GM12872 (cell line): Measurements from ENCODE around the gene NELFA.

Source experiments
- TF ChIP-seq, protein P1 (sequence below): IDR thresholded peaks from 3 replicates; pipeline ENCODE4 v1.5.1; 2011; ENCODE audit warnings: low read depth, mild to moderate bottlenecking, low read length, moderate library complexity; ENCODE audit not compliant: insufficient read depth

NELFA gene

DNA sequence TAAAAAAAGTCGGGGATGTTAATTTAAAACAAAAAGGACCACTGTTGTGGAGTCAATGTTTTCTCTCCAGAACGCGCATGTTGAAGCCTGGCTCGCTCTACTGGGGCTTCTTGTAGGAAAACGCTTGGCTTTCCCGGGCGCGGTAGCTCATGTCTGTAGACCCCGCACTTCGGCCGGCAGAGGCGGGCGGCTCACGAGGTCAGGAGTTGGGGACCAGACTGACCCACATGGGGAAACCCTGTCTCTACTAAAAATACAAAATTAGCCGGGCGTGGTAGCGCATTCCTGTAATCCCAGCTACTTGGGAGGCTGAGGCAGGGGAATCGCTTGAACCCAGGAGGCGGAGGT lies 15.6 kb downstream of the NELFA start:
- TF ChIP-seq, protein P1, sequence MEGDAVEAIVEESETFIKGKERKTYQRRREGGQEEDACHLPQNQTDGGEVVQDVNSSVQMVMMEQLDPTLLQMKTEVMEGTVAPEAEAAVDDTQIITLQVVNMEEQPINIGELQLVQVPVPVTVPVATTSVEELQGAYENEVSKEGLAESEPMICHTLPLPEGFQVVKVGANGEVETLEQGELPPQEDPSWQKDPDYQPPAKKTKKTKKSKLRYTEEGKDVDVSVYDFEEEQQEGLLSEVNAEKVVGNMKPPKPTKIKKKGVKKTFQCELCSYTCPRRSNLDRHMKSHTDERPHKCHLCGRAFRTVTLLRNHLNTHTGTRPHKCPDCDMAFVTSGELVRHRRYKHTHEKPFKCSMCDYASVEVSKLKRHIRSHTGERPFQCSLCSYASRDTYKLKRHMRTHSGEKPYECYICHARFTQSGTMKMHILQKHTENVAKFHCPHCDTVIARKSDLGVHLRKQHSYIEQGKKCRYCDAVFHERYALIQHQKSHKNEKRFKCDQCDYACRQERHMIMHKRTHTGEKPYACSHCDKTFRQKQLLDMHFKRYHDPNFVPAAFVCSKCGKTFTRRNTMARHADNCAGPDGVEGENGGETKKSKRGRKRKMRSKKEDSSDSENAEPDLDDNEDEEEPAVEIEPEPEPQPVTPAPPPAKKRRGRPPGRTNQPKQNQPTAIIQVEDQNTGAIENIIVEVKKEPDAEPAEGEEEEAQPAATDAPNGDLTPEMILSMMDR: no peak

- TF ChIP-seq, protein P1: no peak
Observed at GRCh38 chr4:1992468-1993168, 16.2 kb downstream of the NELFA start.

DNA sequence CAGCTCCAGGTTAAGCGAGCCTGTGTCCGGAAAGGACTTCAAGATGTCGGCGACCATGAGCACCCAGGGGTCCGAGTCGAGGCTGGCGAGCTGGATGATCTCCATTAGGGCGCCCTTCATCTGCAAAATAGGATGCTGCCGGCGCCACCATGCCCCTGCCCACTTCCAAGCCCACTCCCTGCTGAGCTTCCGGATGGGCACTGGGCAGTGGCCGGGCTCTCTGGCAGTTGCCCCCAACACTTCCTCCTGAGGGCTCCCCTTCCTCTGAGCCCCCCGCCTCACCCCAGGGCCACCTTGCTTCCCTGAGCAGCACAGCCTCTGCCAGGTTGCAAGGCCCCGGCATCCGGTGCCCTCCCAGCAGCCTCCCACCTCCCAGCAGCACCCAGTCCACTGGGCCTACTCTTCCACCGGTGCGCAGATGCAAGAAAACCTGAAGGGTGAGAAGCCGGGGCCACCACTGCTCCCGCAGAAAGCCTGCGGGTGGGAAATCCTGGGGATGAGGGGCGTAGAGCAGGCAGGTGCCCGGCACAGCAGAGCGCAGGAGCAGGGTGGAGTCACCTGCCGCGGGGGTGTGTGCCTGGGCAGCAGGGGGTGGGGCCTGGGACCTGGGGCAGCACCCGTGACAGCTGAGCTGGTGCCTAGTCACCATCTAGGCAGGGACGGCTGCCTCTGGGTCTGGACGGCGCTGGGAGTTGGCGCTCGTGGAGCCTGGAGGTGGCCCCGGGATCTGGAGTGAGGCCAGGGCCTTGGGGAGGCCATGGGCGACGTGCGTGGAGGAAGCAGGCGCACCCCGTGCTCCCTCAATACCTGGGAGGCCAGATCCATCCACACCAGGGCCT lies 17.0 kb downstream of the NELFA start:
- TF ChIP-seq, protein P1: no peak

DNA sequence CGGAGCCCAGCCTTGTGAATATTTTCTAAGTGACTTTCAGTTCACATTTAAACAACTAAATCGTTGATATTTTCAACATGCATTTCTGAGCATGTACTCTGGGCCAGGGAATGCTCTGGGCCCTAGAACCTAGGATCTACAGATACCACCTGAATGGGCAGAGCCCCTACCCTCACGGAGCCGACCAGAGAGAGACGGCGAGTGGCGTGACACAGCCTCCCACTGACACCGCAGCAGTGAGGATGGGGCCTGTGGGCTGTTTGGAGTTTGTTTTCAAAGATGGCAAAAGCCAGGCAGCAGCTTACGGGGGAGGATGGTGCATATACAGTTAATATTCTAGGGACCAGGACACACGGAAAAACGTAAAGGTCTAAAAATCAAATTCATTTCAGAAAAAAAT lies 17.7 kb downstream of the NELFA start:
- TF ChIP-seq, protein P1: no peak

- TF ChIP-seq, protein P1: no peak
Observed at GRCh38 chr4:1990676-1991075, 18.1 kb downstream of the NELFA start.

DNA sequence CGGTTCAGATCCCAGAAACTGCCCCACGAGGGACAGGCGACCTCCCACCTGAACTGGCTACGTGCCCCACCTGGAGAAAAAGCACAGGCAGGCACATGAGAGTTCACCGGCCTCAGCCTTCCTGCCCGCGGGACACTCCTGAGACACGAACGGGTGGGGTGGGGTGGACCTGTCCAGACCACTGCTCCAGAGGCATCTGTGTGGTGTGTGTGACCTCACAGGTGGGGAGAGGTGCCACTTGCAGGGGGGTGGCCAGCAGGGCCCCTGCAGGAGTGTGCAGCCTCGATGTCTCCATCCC lies 18.5 kb downstream of the NELFA start:
- TF ChIP-seq, protein P1: no peak

DNA sequence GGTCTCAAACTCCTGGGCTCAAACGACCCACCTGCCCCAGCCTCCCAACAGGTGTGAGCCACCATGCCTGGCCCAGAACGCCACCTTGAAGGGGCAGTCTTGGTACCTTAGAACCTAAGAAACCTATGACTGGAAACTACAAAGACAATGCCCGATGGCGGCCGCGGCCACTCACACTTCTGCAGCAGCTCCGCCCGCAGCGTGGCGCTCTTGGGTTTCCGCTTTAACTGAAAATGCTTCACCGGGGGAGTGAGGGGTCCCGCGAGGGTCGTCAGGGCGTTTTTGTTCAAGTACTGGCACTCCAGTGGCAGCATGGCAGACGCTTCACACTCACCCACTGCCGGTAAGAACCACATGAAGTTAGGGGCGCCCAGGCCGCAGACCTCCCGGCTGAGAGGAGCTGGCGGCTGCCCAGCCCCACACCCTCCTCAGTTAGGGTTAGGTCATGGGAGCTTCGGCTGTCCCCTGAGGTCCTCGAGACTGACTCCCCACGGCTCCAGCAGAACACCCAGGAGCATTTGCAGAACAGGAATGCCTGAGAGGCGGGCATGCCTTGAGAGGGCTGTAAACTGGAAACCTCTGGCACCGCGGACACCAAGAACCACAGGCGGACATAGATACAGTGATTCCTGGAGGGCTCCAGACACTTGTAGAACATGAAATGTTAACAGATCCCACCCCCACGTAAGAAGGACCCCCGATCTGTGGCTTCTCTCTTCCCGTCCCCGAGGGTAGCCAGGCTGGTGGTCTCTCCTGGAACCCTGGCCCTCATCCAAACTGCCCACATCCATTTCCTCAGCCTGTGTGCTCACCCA lies 19.0 kb downstream of the NELFA start:
- TF ChIP-seq, protein P1: no peak
